Measurements from ENCODE around the gene GABBR2. TPM values are rescaled to one million over a fixed set of nuclear protein-coding genes. Genes with fewer than 3 reads are reported as not detected.

The GABBR2 gene
- total and polyA plus RNA-seq, 2 of the 8 experiments (the other 6 are each of a cell fraction or from before 2014, with no cell fraction given) = 0.50 to 1.2 TPM

DNA sequence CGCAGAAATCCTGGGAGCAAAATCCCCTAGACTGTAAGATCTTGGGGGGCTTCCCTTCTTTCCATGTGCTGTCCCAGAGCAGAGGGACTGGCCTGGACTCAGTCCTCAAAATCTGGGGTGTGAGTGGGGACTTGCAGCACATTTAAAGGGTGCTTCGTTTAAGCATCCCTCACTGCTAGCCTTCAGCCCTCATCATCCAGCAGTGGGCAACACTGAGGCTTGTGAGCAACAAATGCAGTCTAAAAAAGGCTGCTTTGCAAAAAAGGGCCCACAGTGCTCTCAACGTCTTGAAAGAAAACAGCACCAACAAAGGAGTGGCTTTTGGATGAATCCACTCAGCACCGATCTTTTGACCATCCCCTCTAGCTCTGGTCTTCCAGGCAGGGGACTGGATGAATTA is 325.0 kb downstream of the GABBR2 start:
- Histone ChIP-seq H3K18ac (ENCODE audit: extremely low read depth, low read length) (no peak overlapping the region), H4K20me1 (replicated peaks in 1 of 2; ENCODE audit: control insufficient read depth in 1 of 2, insufficient read depth in 2 of 2, low read length in 2 of 2) (no peaks in the 10 kb centered on the region), H3K4me1 (replicated peaks in 1 of 4; ENCODE audit: control insufficient read depth in 3 of 4, insufficient read depth in 4 of 4, low read length in 3 of 4) (peaks cover 2 to 12% (median 9%) of the 10 kb centered on the region in 4 experiments; a peak in 6 of 7 replicates), H2BK12ac (ENCODE audit: low read depth, low read length) (no peak overlapping the region), H3K4me2 (ENCODE audit: insufficient read depth in 1 of 2, low read depth in 2 of 2, low read length in 2 of 2) (no peak overlapping the region), H3K27me3 (replicated peaks in 1 of 4; ENCODE audit: control insufficient read depth in 3 of 4, extremely low read depth in 1 of 4, insufficient read depth in 3 of 4, low read length in 3 of 4) (no peaks in the 10 kb centered on the region), H3K79me1 (ENCODE audit: low read depth, low read length) (no peaks in the 10 kb centered on the region), H4K8ac (ENCODE audit: extremely low read depth, insufficient read depth, low read length) (no peak overlapping the region), H3K4me3 (ENCODE audit: extremely low read depth in 1 of 4, insufficient read depth in 2 of 4, low read depth in 3 of 4, low read length in 4 of 4) (no peak overlapping the region), H2BK120ac (replicated peaks; ENCODE audit: low read depth, low read length) (no peak overlapping the region), H3K23ac (ENCODE audit: insufficient read length) (no peak overlapping the region), H3K27ac (ENCODE audit: low read depth, low read length) (no peak overlapping the region), H2BK15ac (ENCODE audit: low read length) (no peak overlapping the region), H3K23me2 (ENCODE audit: low read depth, low read length) (no peaks in the 10 kb centered on the region), H4K91ac (replicated peaks; ENCODE audit: insufficient read length, low read length) (no peak overlapping the region), H4K5ac (ENCODE audit: insufficient read length, low read depth, low read length) (no peak overlapping the region), H3K14ac (ENCODE audit: insufficient read length) (no peak overlapping the region), H2AFZ (ENCODE audit: low read length) (no peak overlapping the region), H3K9ac (replicated peaks in 1 of 4; ENCODE audit: extremely low read depth in 1 of 4, low read depth in 3 of 4, low read length in 3 of 4) (no peak overlapping the region), H3K56ac (replicated peaks; ENCODE audit: insufficient read length, low read depth, low read length) (no peak overlapping the region), H3K9me3 (ENCODE audit: insufficient read depth in 2 of 2, low read depth in 1 of 2, low read length in 1 of 2) (no peaks in the 10 kb centered on the region), H2AK5ac (ENCODE audit: low read depth, low read length) (no peak overlapping the region), H2BK20ac (ENCODE audit: low read length) (no peak overlapping the region), H3K4ac (replicated peaks; ENCODE audit: insufficient read length, low read depth, low read length) (no peak overlapping the region), H3K36me3 (ENCODE audit: control insufficient read depth in 2 of 4, insufficient read depth in 4 of 4, low read length in 3 of 4) (no peaks in the 10 kb centered on the region), H3K79me2 (ENCODE audit: control insufficient read depth in 1 of 2, insufficient read depth in 2 of 2, low read length in 2 of 2) (no peaks in the 10 kb centered on the region), H2BK5ac (ENCODE audit: low read depth, low read length) (no peak overlapping the region)
- DNase-seq (ENCODE audit: low read depth in 1 of 2, low spot score in 2 of 2) = no peak
- no peak for FAIRE-seq
- 72% methylated on average over 4 of the region's 4 CpGs; no CpG with 5 or more reads in 1 of the 2 experiments for WGBS, 2 experiments (ENCODE audit: extremely low coverage in 1 of 2, insufficient coverage in 1 of 2, insufficient read length in 1 of 2, insufficient replicate concordance in 2 of 2, low coverage in 1 of 2, low lambda C conversion rate in 2 of 2, missing lambda C conversion rate in 1 of 2)
- ChIA-PET CTCF (ENCODE audit: partially characterized antibody) (interaction anchor here (0.8 to 2.2 kb wide), 4 partner anchors 9 to 153 kb away, joined by 3 to 6 read pairs (median 4); no protein-coding TSS in a partner anchor), POLR2A (ENCODE audit: partially characterized antibody) (no interaction called here)
- TF ChIP-seq ZNF274 (IDR thresholded peaks at IDR 0.05; ENCODE audit: borderline replicate concordance, extremely low read depth, low read length) (no peak), RFX5 (IDR thresholded peaks at IDR 0.05; ENCODE audit: borderline replicate concordance, low read depth, low read length) (no peak), SIRT6 (IDR thresholded peaks at IDR 0.05; ENCODE audit: low read length) (no peak), ASH2L (IDR thresholded peaks at IDR 0.05; ENCODE audit: low read length) (no peak), KDM4A (IDR thresholded peaks at IDR 0.05; ENCODE audit: low read depth, low read length, severe bottlenecking) (no peak), SP2 (IDR thresholded peaks at IDR 0.05; ENCODE audit: low read length) (no peak), BCL11A (IDR thresholded peaks at IDR 0.05; ENCODE audit: low read depth in 2 of 2, low read length in 2 of 2) (no peak), EGR1 (IDR thresholded peaks at IDR 0.05; ENCODE audit: borderline replicate concordance, low read depth, low read length) (no peak), CTBP2 (IDR thresholded peaks at IDR 0.05; ENCODE audit: borderline replicate concordance, insufficient read depth, insufficient read length, low read length) (no peak), SIN3A (conservative IDR thresholded peaks at IDR 0.05 in 1 of 2, IDR thresholded peaks at IDR 0.05 in 1 of 2; ENCODE audit: low read depth in 1 of 2, low read length in 2 of 2) (no peak), KDM1A (IDR thresholded peaks at IDR 0.05; ENCODE audit: borderline replicate concordance, low read length) (no peak)
- TF ChIP-seq, protein P1, sequence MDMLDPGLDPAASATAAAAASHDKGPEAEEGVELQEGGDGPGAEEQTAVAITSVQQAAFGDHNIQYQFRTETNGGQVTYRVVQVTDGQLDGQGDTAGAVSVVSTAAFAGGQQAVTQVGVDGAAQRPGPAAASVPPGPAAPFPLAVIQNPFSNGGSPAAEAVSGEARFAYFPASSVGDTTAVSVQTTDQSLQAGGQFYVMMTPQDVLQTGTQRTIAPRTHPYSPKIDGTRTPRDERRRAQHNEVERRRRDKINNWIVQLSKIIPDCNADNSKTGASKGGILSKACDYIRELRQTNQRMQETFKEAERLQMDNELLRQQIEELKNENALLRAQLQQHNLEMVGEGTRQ (IDR thresholded peaks at IDR 0.05; ENCODE audit: low read length) = no peak

All from H1 (cell line).